GM21529 (cell line): ENCODE data around the gene SH3PXD2A.
"Not testable (repeated sequence)": the region's sequence is repeated elsewhere in the genome, so short reads cannot be mapped to it uniquely, and the experiment has no call there.

Experiments
- ATAC-seq: cut with Tn5 transposase; IDR thresholded peaks from one replicate; pipeline ENCODE4 v1.9.1; 2021; ENCODE audit not compliant: unreplicated experiment

SH3PXD2A gene

GRCh38 chr10:103752680-103753248 lies 102.6 kb downstream of the SH3PXD2A start:
- no peak for ATAC-seq

- no peak for ATAC-seq
Observed at GRCh38 chr10:103751667-103752290, 103.6 kb downstream of the SH3PXD2A start.

- ATAC-seq = no peak
Observed at GRCh38 chr10:103750836-103751235, 104.5 kb downstream of the SH3PXD2A start.

GRCh38 chr10:103749779-103750178 lies 105.6 kb downstream of the SH3PXD2A start:
- ATAC-seq = no peak

DNA sequence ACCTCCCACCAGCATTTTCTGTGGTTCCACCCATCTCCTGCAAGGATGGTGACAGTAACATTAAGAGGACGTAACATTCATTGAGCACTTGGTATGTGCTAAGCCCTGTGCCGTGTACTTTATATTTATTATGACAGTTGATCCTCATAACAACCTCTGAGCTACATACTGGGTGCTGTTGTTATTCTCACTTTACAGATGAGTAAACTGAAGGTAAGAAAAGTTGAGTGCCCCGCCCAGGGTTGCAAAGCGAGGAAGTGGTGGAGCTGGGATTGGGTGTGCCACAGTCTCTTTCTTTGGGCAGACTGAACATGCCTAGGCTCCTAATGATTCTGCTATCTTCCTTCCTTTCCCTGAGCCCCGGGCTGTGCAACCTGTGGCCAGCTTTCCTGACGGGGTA lies 107.4 kb downstream of the SH3PXD2A start:
- no peak for ATAC-seq

DNA sequence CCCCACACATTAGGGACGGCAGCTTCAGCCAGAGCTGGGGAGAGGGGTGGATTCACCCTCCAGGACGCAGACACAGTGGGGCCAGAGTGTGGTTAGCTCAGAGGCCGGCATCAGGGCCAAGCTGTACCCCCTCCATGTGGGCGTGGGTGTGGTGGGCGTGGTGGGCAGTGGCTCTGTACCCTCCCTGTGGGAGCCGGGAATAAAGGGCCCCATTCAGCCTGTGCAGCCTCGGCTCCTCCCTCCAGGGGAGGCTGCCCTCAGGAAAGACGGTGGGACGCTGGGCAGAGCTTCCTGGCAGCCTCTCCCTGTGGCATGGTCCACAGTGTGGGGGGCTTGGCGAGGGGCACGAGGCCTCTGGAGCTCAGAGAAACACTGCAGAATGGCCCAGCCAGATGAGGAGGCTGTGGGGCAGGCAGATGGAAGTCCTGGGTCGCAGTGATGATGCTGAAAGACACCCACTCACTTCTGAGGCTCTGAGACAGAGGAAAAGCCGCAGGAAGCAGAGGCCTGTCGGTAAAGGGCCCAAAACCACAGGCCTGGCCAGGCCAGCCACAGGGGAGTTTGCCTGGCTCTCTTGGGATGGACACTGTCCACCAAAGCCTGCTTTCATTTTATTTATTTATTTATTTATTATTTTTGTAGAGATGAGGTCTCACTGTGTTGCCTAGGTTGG lies 108.0 kb downstream of the SH3PXD2A start:
- ATAC-seq = no peak

DNA sequence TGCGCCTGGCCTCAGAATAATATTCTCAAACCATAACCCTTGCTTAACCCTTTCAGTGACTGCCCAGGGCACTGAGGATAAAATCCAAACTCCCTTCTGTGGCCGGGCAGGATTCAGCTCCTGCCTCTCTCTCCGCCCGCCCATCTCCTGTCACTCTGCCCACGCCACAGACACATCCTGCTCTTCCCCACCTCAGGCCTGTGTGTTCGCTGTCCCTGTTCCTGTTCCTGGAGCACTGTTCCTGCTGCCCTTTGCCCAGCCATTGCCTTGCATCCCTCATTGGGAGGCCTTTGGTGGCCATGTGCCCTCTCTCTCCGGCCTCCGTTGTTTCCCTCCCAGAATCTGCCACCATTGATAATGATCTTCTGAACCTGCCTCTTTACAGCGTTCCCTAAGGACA lies 108.8 kb downstream of the SH3PXD2A start:
- ATAC-seq = no peak

GRCh38 chr10:103745341-103746247 lies 109.8 kb downstream of the SH3PXD2A start:
- no peak for ATAC-seq

- no peak for ATAC-seq
Observed at GRCh38 chr10:103742824-103743223, 112.6 kb downstream of the SH3PXD2A start.

DNA sequence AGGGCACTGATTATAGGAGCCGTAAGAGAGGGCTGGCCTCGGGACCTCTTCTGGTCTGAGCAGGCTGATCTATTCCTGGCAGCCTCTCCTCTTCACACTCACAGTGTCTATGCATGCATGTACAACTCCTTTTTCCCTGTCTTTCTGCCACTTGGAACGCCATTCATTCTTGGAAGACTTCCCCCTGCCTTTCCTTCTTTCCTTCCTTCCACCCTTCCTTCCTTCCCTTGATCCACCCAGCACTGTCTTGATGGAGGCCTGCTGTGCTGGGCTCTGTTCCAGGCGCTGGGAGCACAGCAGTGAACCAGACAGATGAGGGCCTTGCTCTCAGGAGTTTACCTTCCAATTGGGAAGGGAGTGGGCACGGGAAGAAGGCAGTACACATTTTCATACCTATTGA lies 114.8 kb downstream of the SH3PXD2A start:
- no peak for ATAC-seq

DNA sequence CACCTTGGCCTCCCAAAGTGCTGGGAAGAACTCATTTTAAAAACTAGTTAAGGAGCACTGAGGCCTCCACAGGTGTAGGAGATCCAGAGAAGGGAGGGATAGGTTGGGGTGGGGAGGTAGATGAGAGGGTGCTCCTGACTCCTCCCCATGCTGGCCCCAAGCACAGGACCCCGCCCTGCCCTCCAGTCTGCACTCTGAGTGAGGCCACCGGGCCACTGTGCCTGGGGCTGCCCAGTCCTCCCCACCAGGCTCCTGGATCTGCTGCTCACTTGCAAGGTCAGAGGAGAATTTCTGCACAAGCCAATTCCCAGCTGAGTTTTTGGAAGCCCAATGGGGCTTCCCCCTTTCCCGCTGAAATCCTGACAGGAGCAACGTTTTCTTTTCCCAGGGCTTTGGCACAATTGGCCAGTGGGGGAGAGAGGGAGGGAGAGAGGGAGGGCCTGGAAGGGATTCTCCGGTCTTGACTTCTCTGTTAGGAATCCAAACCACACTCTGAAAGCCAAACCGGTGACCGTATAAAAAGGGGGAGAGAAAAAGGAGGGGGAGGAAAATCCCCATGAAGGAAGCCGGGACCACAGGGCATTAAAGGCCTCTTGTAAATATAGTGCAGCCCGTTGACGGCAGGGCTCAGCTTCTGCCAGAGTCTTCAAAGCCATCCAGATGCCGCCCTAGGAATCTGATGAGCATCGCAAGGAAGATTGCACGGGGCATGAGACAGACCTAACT lies 116.2 kb downstream of the SH3PXD2A start:
- no peak for ATAC-seq

DNA sequence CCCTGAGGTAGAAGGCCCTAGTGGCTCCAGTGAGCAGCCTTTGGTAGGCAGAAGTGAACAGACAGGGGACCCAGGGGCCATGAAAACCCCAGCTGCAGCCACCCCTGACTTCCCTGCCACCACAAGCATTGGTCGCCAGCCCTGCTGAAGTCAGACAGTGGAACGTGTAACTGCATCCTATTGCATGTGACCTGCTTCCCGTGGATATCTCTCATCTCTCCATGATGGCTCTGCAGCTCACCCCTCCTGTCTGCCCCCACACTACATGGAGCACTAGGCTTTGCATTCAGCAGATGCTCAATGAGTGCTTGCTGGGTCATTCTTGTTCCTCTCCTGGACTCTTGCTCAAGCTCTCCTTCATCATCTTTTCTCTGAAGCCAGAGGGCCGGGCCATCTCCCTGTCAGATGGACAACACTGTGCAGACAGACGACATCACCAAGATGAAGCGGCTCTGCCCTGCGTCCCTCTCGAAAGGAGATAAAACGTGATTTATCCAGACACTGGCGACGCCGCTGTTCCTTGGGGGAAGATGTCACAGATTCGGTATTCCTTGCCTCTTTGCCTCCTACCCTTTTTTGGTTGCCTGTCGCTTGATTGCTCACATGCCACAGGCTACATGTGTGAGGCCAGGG lies 117.5 kb downstream of the SH3PXD2A start:
- no peak for ATAC-seq

GRCh38 chr10:103736763-103737162 lies 118.6 kb downstream of the SH3PXD2A start:
- ATAC-seq = no peak

DNA sequence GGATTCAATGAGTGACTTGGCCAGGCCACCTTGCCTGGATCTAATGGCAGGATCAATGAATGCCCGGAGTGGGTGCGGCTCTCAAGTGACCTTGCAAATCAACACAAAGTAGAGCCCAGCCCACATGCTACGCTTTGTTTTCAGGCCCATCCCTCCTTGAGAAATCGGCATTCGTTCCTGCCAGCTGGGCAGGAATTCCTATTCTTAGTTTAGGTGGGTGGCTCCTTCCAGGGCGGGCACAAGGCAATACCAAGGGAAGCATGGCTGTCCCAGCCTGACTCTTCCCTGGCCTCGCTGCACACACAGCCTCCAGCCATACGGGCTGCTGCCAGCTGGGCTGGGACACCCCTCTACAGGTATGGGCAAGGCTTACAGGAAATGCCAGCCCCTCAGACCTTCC lies 119.3 kb downstream of the SH3PXD2A start:
- ATAC-seq = no peak

DNA sequence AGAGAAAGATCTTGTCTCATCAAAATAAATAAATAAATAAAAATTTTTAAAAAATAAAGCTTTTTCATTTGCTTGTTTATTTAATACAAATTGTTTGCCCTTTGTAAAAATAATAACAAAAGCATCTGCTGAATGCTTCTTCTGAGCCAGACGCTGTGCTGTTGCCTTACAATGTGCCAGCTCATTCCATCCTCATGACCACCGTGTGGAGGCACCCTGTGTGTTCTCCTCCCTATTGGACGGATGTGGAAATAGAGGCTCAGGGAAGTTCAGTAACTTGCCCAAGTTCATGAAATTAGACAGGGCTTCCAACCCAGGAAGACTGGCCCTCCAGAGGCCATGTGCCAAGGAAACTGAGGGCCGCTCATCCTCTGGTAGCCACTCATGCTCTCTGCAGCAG lies 120.6 kb downstream of the SH3PXD2A start:
- ATAC-seq = no peak

DNA sequence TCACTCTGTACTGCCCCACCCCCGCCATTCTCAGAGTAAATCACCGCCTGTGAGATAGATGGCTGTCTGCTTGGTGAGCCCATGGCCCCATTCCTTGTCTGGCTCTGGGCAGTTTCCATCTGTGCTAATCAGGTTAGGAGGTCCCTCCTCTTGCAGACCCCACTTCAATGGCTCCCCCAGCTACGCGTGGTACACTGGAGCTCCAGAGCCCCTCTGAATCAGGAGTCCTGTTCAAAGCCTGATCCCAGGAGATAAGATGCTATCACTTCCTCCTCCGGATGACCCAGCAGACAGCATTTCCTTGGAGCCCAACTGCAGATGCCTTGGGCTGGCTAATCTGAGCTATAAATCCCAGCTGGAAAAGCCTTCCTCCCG lies 122.3 kb downstream of the SH3PXD2A start:
- no peak for ATAC-seq

GRCh38 chr10:103732339-103733044 lies 122.9 kb downstream of the SH3PXD2A start:
- ATAC-seq = no peak

GRCh38 chr10:103731609-103732270 lies 123.6 kb downstream of the SH3PXD2A start:
- ATAC-seq = no peak

GRCh38 chr10:103731026-103731425 lies 124.3 kb downstream of the SH3PXD2A start:
- ATAC-seq = not testable (repeated sequence)
